Stimulated activated CD4-positive, alpha-beta T cell treated with anti-CD3 and anti-CD28 coated beads, TNF-alpha, amount 100 ng/mL, for 24 hours (primary cell): ENCODE measurements around the gene RBM26.

Experiments
- DNase-seq, 3 experiments: peaks; one replicate each; pipeline ENCODE4 v3.0.0-alpha.2; 2020; ENCODE audit warnings: low read depth in 3 of 3

RBM26 gene

GRCh38 chr13:79338343-79338742 is 67.7 kb downstream of the RBM26 start:
- DNase-seq, result no peak

- DNase-seq, result no peak
These were observed 69.1 kb downstream of the RBM26 start for GRCh38 chr13:79336966-79337365.

- no peak for DNase-seq
These were observed 77.5 kb downstream of the RBM26 start for GRCh38 chr13:79328510-79328909.

DNA sequence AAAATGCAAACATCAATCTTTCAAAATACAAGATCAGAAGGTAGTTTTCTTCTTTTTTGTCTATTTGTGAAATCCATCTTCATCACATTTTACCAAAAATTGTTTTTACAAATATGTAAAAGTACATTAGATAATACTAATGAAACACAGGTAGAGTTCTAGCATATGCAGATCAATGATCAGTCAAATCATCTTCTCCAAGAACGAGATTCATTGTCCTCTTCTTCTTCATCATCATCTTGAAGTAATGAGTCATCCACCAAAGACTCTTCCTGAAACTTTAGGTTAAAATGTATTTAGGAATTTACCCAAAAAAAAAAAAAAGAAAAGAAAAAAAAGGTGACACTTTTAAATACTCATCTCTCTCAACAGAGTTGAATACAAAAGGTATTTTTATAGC is 85.6 kb downstream of the RBM26 start:
- DNase-seq, result no peak

- DNase-seq, result no peak
These were observed 87.4 kb downstream of the RBM26 start for GRCh38 chr13:79318664-79319063.

DNA sequence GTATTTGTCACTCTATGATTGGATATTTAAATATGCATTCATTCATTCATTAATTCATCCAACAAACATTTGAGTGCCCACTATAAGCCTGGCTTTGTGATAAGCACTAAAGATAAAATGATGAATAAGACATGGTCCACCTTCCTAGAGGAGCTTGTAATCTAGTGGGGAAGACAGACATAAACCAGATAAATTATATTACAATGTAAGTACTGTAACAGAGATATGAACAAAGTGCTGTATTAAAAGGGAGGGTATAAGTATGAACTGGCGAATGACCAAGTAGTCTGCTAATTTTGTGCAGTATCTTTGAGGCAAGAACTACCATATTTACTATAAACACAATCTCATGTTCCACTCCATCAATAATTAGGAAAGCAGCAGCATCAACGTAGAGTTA is 88.2 kb downstream of the RBM26 start:
- no peak for DNase-seq

DNA sequence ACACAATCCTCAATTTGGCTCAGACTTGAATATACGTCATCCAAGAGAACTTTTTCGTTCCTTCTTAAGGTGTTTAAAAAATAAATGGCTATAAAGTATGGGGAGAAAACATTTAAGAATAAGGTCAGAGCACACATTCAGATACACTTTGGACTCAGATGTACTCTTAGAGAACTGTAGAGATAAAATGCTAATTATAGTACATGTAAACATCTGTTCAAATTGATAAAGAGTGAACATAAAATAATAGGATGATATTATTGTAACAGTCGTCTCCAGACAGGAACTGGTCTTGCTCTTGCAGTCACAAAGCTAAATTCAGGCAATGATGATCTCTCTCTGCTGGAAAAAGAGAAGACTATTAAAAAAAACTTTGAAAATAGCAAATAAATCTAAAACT is 91.4 kb downstream of the RBM26 start:
- DNase-seq, result no peak

GRCh38 chr13:79312340-79312855 is 93.7 kb downstream of the RBM26 start:
- DNase-seq, result no peak

GRCh38 chr13:79311386-79311785 is 94.7 kb downstream of the RBM26 start:
- no peak for DNase-seq

DNA sequence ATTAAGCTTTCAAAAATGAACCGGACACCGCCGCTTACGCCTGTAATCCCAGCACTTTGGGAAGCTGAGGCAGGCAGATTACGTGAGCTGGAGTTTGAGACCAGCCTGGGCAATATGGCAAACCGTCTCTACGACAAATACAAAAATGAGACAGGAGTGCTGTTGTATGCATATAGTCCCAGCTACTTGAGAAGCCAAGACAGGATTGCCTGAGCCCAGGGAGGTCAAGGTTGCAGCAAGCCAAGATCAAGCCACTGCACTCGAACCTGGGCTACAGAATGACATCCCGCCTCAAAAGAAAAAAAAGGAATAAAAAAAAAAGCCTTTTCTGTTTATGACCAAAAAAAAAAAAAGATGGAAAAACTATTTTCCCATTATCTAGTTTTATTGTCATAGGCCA is 96.4 kb downstream of the RBM26 start:
- DNase-seq, result no peak

DNA sequence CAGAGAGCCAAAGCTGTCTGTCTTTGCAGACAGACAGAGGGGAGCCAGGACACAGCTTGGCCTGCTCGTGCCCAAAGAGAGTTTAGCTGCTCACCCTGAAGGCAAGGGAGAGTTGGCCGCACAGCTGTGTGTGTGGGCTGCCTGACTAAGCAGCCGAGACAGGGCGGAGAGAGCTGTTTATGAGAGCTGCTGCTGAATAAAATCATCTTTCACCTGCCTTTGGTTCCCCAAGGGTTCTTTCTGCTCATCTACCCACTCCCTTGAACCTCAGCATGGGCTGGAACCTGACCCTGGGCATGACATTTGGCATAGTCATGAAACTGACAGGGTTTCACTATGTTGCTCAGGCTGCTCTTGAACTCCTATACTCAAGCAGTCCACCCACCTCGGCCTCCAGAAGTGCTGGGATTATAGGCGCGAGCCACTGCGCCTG is 98.2 kb downstream of the RBM26 start:
- DNase-seq, result no peak

DNA sequence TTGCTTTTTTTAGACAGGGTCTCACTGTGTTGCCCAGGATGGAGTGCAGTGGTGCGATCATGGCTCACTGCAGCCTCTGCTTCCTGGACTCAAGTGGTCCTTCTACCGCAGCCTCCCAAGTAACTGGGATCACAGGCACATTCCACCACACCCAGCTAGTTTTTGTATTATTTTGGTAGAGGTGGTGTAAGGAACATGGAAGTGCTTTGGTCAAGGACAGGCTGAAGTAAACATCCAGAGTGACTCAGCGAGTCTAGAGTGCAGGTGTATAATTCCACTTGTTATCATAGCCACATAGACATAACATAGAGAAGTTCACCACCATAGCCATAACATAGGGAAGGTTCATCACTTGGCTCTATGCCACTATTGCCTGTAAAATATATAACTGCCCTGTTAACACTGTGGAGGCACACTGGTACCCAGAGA is 98.6 kb downstream of the RBM26 start:
- DNase-seq, result no peak

GRCh38 chr13:79306650-79307049 is 99.4 kb downstream of the RBM26 start:
- no peak for DNase-seq

- no peak for DNase-seq
These were observed 108.9 kb downstream of the RBM26 start for GRCh38 chr13:79297128-79297527.

GRCh38 chr13:79295906-79296706 is 109.9 kb downstream of the RBM26 start:
- no peak for DNase-seq

DNA sequence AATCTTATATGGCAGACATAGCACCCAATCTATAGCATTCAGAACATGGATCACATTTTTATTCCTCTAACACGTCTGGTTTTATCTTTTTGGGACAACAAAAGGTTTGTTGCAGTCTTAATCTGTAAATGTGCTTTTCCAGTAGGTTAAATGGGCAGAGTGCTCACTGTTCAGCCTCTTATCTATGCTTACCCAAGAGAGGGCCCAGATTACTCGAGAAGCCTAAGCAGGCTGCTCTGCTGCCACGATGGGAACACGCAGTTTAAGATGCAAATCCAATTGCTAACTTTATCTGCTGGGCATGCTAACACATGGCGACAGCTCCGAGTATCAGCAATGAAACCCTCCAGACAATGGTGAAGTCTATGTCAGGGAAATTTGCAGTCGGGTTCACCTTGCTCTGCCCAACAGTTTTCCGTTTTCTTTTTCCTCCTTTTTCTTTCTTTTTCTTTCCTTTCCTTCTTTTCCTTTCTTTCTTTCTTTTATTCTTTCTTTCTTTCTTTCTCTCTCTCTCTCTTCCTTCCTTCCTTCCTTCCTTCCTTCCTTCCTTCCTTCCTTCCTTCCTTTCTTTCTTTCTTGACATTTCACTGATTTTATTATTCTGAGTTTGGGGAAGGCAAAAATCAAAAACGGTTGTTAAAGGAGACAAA is 115.3 kb downstream of the RBM26 start:
- DNase-seq, result no peak

GRCh38 chr13:79289571-79289970 is 116.5 kb downstream of the RBM26 start:
- no peak for DNase-seq

DNA sequence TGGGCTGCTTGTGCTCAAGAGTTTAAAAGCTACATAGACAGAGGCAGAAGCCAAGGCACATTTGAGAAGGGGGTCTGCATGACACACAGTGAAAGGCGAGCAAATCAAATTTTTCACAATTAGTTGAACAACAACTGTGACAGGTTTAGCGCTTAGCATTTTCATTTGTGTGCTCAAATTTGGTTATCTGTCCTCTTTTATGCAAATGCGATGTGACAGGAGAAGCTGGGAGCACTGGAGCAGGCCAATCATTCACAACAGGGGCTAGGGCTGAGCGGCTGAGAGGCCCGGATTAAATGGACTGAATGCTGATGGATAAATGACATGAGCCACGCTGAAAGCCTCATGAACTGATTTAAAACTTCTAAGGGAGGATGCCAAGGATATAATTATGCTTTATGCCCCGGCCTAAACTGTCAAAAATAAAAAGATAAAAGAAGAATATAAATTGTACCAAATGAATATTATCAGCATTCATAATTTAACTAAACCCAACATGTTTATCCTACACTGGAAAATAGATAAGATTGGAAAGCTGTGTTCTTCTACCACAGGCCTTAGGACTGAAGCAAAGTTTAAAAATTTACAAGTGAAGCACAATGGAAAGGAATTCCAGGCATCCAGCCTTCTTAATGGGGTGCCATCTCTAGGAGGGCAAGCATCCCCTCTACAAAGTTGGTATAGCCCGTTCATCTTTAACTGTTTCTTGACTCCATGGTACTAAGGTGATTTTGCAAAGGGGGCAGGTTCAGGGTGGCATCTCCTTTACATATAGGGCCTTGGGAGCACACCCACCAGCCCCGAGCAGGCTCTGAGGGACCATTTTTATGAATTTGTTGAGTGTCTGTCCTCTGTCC is 117.9 kb downstream of the RBM26 start:
- no peak for DNase-seq

DNA sequence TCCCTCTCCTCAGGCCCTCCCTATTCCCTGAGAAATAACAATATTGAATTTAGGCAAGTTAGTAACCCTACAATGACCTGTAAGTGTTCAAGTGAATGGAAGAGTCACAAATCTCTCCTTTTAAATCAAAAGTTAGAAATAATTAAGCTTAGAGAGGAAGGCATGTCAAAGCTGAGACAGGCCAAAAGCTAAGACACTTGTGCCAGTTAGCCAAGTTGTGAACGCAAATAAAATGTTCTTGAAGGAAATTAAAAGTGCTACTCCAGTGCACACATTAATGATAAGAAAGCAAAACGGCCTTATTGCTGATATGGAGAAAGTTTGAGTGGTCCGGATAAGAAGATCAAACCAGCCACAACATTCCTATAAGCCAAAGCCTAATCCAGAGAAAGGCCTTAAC is 120.9 kb downstream of the RBM26 start:
- DNase-seq, result no peak

- DNase-seq, result no peak
These were observed 122.3 kb downstream of the RBM26 start for GRCh38 chr13:79283742-79284141.

DNA sequence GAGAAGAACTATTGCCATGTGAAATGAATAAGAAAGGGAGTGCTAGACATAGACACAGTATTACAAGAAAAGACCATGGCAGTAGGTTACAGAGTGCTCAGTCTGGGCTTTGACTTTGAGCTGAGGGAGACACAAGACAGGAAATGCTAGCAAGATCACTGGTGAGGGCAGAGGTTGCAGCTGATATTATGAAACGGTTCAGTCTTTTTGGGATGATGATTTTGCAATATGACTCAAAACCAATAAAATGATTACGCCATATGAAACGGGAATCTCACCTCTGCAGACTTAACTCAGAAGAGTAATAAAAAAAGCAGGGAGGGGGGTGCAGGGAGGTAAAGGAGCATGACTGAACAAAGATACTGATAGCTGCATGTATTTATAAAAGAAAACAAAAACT is 123.1 kb downstream of the RBM26 start:
- no peak for DNase-seq

DNA sequence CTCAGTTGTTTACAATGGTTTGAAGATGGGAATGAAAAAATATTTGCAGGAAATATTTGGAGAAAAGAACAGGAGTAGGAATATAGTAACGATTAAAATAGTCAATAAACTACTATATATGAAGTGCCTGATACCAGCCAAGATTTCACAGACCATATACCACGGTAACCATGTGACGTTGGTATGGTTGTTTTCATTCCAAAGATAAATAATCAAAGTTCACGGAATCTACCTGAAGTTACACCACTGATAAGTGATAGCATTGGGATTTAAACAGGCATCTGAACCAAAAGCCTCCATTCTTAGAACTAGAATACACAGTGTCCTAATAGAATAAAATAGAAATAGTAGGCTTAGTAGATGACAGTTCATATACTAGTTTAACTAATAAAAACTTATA is 123.5 kb downstream of the RBM26 start:
- DNase-seq, result no peak
